RWPE2 (cell line): ENCODE results near the gene LEMD1.

ENCODE experiments used
- ATAC-seq: fragments of 200-7000 bp; cut with Tn5 transposase; 3 replicates; pipeline ENCODE4 v1.9.1; 2021; ENCODE audit warnings: low read depth
- DNase-seq: peaks from one replicate; pipeline ENCODE4 v3.0.0-alpha.2; 2020; ENCODE audit warnings: low spot score
- H3K27ac ChIP-seq: fragments of 450-650 bp; 2 replicates; pipeline ENCODE4 v1.5.1; 2017; ENCODE audit warnings: mild to moderate bottlenecking; ENCODE audit not compliant: poor library complexity, severe bottlenecking
- H3K27me3 ChIP-seq: fragments of 250-450 bp; sonication (Bioruptor Pico); 2 replicates; pipeline ENCODE4 v1.5.1; 2021; ENCODE audit warnings: mild to moderate bottlenecking, moderate library complexity; ENCODE audit not compliant: insufficient read depth, poor library complexity, severe bottlenecking
- H3K36me3 ChIP-seq: fragments of 250-450 bp; sonication (Bioruptor Pico); 2 replicates; pipeline ENCODE4 v1.5.1; 2020; ENCODE audit warnings: low read depth, mild to moderate bottlenecking, moderate library complexity
- H3K4me1 ChIP-seq: fragments of 250-450 bp; sonication (Bioruptor Pico); 2 replicates; pipeline ENCODE4 v1.5.1; 2021; ENCODE audit warnings: mild to moderate bottlenecking, moderate library complexity; ENCODE audit not compliant: insufficient read depth, poor library complexity, severe bottlenecking
- H3K4me3 ChIP-seq: fragments of 250-450 bp; sonication (Bioruptor Pico); 2 replicates; pipeline ENCODE4 v1.5.1; 2021; ENCODE audit warnings: mild to moderate bottlenecking, moderate library complexity; ENCODE audit not compliant: severe bottlenecking
- H3K9me3 ChIP-seq: fragments of 250-450 bp; sonication (Bioruptor Pico); 2 replicates; pipeline ENCODE4 v1.5.1; 2021; ENCODE audit warnings: mild to moderate bottlenecking, moderate library complexity; ENCODE audit not compliant: severe bottlenecking
- CTCF ChIP-seq: fragments of 450-650 bp; IDR thresholded peaks from one replicate; pipeline ENCODE4 v1.5.1; 2017; ENCODE audit warnings: mild to moderate bottlenecking, moderate library complexity; ENCODE audit not compliant: poor library complexity, severe bottlenecking

LEMD1 gene

GRCh38 chr1:205351984-205352713 lies 69.7 kb downstream of the LEMD1 start:
- no peaks in the 10 kb centered on the region for H3K4me1 ChIP-seq
- H3K9me3 ChIP-seq: no peaks in the 10 kb centered on the region
- no peak for DNase-seq
- H3K27me3 ChIP-seq: no peaks in the 10 kb centered on the region
- ATAC-seq: peak; percentile 75
- H3K36me3 ChIP-seq: no peaks in the 10 kb centered on the region
- no peak overlapping the region for H3K27ac ChIP-seq
- H3K4me3 ChIP-seq: no peak overlapping the region
- TF ChIP-seq CTCF: peak; percentile 26

- no peaks in the 10 kb centered on the region for H3K27me3 ChIP-seq
- ATAC-seq: peak; percentile 33
- no peak overlapping the region for H3K4me3 ChIP-seq
- no peaks in the 10 kb centered on the region for H3K36me3 ChIP-seq
- DNase-seq: no peak
- H3K9me3 ChIP-seq: no peaks in the 10 kb centered on the region
- no peak for TF ChIP-seq CTCF
- no peak overlapping the region for H3K27ac ChIP-seq
- H3K4me1 ChIP-seq: no peaks in the 10 kb centered on the region
These were observed 71.1 kb downstream of the LEMD1 start for GRCh38 chr1:205350691-205351141.

- Histone ChIP-seq H3K9me3 (no peaks in the 10 kb centered on the region), H3K27ac (no peak overlapping the region), H3K4me1 (no peaks in the 10 kb centered on the region), H3K27me3 (no peaks in the 10 kb centered on the region), H3K36me3 (no peaks in the 10 kb centered on the region), H3K4me3 (no peak overlapping the region)
- TF ChIP-seq CTCF: no peak
- no peak for ATAC-seq
- DNase-seq: no peak
These were observed 71.7 kb downstream of the LEMD1 start for GRCh38 chr1:205350124-205350523.

GRCh38 chr1:205348554-205349487 lies 73.0 kb downstream of the LEMD1 start:
- Histone ChIP-seq H3K4me3 (no peak overlapping the region), H3K4me1 (no peaks in the 10 kb centered on the region), H3K9me3 (no peaks in the 10 kb centered on the region), H3K27me3 (peaks cover 9% of the 10 kb centered on the region), H3K27ac (no peak overlapping the region), H3K36me3 (no peaks in the 10 kb centered on the region)
- ATAC-seq: no peak
- TF ChIP-seq CTCF: no peak
- no peak for DNase-seq
